Stomach (tissue), 9 donors: Measurements from ENCODE around the gene XPC. TPM values are rescaled to one million over a fixed set of nuclear protein-coding genes. Genes with fewer than 3 reads are reported as not detected.

ENCODE experiments used
- DNase-seq, 2 donors: peaks; one replicate each; pipeline versions ENCODE4 v3.0.0 to v3.0.0-alpha.2; 2013 to 2019
- H3K27ac ChIP-seq, 5 donors: fragments of 200-600 bp in 4 of 5; sonication (generic) in 4 of 5; one replicate each; pipeline ENCODE4 v1.5.1; 2013 to 2019; ENCODE audit warnings: mild to moderate bottlenecking in 1 of 5, moderate library complexity in 1 of 5
- H3K27me3 ChIP-seq, 3 donors: fragments of 200-600 bp; sonication (generic); one replicate each; pipeline ENCODE4 v1.5.1; 2017 to 2019; ENCODE audit warnings: mixed run types in 1 of 3
- H3K36me3 ChIP-seq, 4 donors: fragments of 200-600 bp; sonication (generic); 1 replicate in 3 of 4; 2 replicates in 1 of 4; pipeline ENCODE4 v1.5.1; 2016 to 2019
- H3K4me1 ChIP-seq, 4 donors: fragments of 200-600 bp; sonication (generic); one replicate each; pipeline ENCODE4 v1.5.1; 2016 to 2019
- H3K4me3 ChIP-seq, 4 donors: fragments of 200-600 bp; sonication (generic) in 3 of 4; one replicate each; pipeline ENCODE4 v1.5.1; 2016 to 2019; ENCODE audit warnings: mild to moderate bottlenecking in 1 of 4
- H3K9me3 ChIP-seq, 4 donors: fragments of 200-600 bp; sonication (generic); one replicate each; pipeline ENCODE4 v1.5.1; 2016 to 2019
- EP300 ChIP-seq: sonication (generic); formaldehyde crosslinking; IDR thresholded peaks from one replicate; pipeline ENCODE4 v1.6.1; 2017; ENCODE audit warnings: antibody characterized with exemption
- POLR2A ChIP-seq, 4 donors: fragments of 450-650 bp; IDR thresholded peaks; one replicate each; pipeline ENCODE4 v1.6.1; 2016; ENCODE audit warnings: antibody characterized with exemption in 4 of 4, control low read depth in 2 of 4, mild to moderate bottlenecking in 1 of 4, moderate library complexity in 1 of 4
- POLR2AphosphoS5 ChIP-seq, 3 donors: sonication (generic); formaldehyde crosslinking; IDR thresholded peaks; one replicate each; pipeline ENCODE4 v1.6.1; 2016; ENCODE audit warnings: antibody characterized with exemption in 3 of 3
- WGBS, 5 donors: extraction: QIAGEN DNeasy Blood & Tissue Kit in 3 of 5; methylation state at CpG; one replicate each; pipeline versions ENCODE4 v1.1.5 to v1.1.7; 2013 to 2018; 5-methylcytosine and 5-hydroxymethylcytosine counted together
- intact Hi-C: fragments of 100-400 bp; cut with DNase I; formaldehyde crosslinking; loops from one replicate; pipeline ENCODE4 v1.15.1; 2023; ENCODE audit warnings: low total_unique reads
- polyA plus RNA-seq, 3 donors: library from polyadenylated mRNA; stranded (reverse); fragments of 200-250 nt; gene quantifications; one replicate each; pipeline ENCODE4 v1.2.3, GENCODE V29; 2013
- total RNA-seq, 5 donors: library from RNA; depleted of rRNA; stranded (reverse); fragments of >200 nt; gene quantifications; one replicate each; pipeline versions ENCODE4 v1.1.0 to v1.2.3, GENCODE V29; 2014 to 2016
- TF ChIP-seq, protein P1 (sequence below), 7 experiments: fragments of 450-650 bp in 4 of 7; fragments of 200-600 bp in 3 of 7; sonication (generic) in 3 of 7; IDR thresholded peaks; one replicate each; pipeline ENCODE4 v1.5.1; 2016 to 2019; ENCODE audit warnings: antibody characterized with exemption in 7 of 7, control low read depth in 2 of 7, mild to moderate bottlenecking in 1 of 7
- donor health status: healthy with polysubstance abuse.
- donor health status: Bipolar disorder and iron deficiency.
- donor health status: healthy.

XPC gene
- total and polyA plus RNA-seq, 8 donors, result 8.8 to 51.0 (median 36.2) TPM

- WGBS, 5 donors, result 95 to 98% (median 97%) methylated on average over 6 of the region's 6 CpGs
- no peak overlapping the region for H3K4me3 ChIP-seq
- intact Hi-C loops, result loop anchor here (10.0 kb wide), 1 partner anchor 46 kb away; the partner anchor contains the start of genes LSM3 and XPC
- H3K4me1 ChIP-seq, result peaks cover 10 to 29% (median 22%) of the 10 kb centered on the region in 4 donors
- no peaks in the 10 kb centered on the region for H3K9me3 ChIP-seq
- TF ChIP-seq POLR2A (IDR thresholded peaks at IDR 0.05) (no peak), POLR2AphosphoS5 (IDR thresholded peaks at IDR 0.05) (no peak), EP300 (no peak)
- TF ChIP-seq, protein P1, sequence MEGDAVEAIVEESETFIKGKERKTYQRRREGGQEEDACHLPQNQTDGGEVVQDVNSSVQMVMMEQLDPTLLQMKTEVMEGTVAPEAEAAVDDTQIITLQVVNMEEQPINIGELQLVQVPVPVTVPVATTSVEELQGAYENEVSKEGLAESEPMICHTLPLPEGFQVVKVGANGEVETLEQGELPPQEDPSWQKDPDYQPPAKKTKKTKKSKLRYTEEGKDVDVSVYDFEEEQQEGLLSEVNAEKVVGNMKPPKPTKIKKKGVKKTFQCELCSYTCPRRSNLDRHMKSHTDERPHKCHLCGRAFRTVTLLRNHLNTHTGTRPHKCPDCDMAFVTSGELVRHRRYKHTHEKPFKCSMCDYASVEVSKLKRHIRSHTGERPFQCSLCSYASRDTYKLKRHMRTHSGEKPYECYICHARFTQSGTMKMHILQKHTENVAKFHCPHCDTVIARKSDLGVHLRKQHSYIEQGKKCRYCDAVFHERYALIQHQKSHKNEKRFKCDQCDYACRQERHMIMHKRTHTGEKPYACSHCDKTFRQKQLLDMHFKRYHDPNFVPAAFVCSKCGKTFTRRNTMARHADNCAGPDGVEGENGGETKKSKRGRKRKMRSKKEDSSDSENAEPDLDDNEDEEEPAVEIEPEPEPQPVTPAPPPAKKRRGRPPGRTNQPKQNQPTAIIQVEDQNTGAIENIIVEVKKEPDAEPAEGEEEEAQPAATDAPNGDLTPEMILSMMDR (IDR thresholded peaks at IDR 0.05), result no peak
- no peak overlapping the region for H3K27ac ChIP-seq
- H3K36me3 ChIP-seq, result peaks cover 50 to 70% (median 62%) of the 10 kb centered on the region in 4 donors
- H3K27me3 ChIP-seq, result no peaks in the 10 kb centered on the region
- DNase-seq, result no peak
These were observed 49.1 kb downstream of the XPC start for GRCh38 chr3:14129296-14129695.

DNA sequence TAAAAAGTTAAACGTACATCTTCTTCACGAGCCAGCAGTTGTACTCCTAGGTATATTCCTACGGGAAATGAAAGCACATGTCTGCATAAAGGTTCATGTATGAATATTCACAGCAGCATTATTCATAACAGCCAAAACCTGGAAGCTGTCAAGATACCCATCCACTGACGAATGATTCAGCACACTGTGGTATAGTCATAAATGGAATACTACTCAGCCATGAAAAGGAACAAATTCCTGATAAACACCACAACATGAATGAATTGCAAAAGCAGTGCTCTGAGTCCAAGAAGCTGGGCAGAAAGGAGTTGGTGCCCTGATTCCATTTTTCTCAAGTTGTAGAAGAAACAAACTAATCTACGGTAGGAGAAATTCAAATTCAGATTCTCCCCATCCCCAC, 49.7 kb downstream of the XPC start:
- no peak overlapping the region for H3K4me3 ChIP-seq
- peaks cover 44 to 64% (median 56%) of the 10 kb centered on the region in 4 donors for H3K36me3 ChIP-seq
- TF ChIP-seq POLR2AphosphoS5 (IDR thresholded peaks at IDR 0.05), result no peak
- TF ChIP-seq POLR2A (IDR thresholded peaks at IDR 0.05), result no peak
- TF ChIP-seq, protein P1 (IDR thresholded peaks at IDR 0.05), result no peak
- TF ChIP-seq EP300, result no peak
- H3K27ac ChIP-seq, result peak overlapping the region in 1 of 5 donors; percentile 97
- H3K4me1 ChIP-seq, result peaks cover 12 to 34% (median 27%) of the 10 kb centered on the region in 4 donors
- intact Hi-C loops, result loop anchor here (10.0 kb wide), 1 partner anchor 46 kb away; the partner anchor contains the start of genes LSM3 and XPC
- H3K27me3 ChIP-seq, result no peaks in the 10 kb centered on the region
- 93 to 99% (median 96%) methylated on average over 5 of the region's 5 CpGs for WGBS, 5 donors
- no peaks in the 10 kb centered on the region for H3K9me3 ChIP-seq
- no peak for DNase-seq

DNA sequence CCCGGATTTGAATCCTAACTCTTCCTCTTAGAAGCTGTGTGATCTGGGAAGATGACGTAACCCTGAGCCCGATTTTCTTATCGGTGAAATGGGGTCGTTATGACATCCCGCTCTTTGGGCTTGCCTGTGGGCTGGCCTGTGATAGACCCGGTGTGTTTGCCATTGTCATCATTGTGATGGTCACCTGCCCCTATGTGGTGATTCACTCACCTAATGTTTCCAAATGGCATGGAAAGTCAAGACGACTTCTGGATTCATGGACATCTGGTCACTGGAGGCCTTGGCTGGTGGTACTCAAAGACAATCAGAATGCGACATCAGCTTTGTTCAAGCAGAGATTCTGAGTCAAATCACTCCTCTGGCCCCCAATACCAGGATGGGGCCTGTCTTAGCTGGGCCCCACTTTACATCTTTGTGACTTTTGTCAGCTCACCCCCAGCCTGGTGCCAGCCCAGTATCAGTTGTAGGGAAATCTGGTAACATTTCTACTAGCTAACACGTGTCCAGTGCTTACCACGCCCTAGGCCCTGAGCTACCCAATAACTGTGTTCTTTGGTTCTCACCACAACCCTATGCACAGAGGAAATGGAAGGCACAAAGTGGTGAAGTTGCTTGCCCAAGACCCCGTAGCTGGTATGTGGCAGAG, 50.8 kb downstream of the XPC start:
- Histone ChIP-seq H3K36me3 (peaks cover 33 to 53% (median 45%) of the 10 kb centered on the region in 4 donors), H3K4me1 (peaks cover 22 to 45% (median 36%) of the 10 kb centered on the region in 4 donors), H3K4me3 (no peak overlapping the region), H3K9me3 (no peaks in the 10 kb centered on the region), H3K27ac (peak overlapping the region in 3 of 5 donors; percentile 2 to 97 (median 35)), H3K27me3 (no peaks in the 10 kb centered on the region)
- WGBS, 5 donors, result 89 to 94% (median 92%) methylated on average over 11 to 12 of the region's 12 CpGs
- no peak for DNase-seq
- intact Hi-C loops, result loop anchor here (10.0 kb wide), 1 partner anchor 47 kb away; the partner anchor contains the start of genes LSM3 and XPC
- TF ChIP-seq POLR2AphosphoS5 (IDR thresholded peaks at IDR 0.05) (no peak), POLR2A (IDR thresholded peaks at IDR 0.05) (no peak), EP300 (no peak)
- TF ChIP-seq, protein P1 (IDR thresholded peaks at IDR 0.05), result no peak

DNA sequence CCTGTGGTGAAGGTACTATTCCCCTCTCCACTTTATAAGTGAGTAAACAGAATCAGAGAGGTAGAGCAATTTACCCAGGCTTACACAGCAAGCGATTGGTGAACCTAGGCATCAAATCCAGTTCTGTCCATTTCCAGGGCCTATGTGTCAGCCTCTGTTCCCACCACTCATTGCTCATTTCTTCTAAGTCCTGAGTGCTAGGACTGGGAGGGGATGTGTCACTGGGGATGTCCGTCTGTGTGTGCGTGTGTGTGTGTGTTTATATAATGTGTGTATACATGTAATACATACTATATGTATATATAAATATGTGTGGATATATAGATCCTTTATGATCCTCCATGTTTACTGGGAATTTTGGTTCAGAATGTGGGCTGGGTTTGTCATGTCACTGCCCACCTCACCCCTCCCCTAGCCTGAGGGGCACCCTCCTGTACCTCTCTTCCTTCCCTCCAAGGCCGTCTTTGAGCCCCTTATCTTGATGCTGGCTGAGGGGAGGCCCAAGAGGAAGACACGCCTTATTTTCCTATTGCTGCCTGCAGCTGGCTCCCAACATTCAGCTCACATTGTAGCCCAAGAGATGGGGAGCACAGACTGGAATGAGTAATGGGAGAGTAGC, 51.4 kb downstream of the XPC start:
- no peak for DNase-seq
- Histone ChIP-seq H3K36me3 (peaks cover 27 to 47% (median 39%) of the 10 kb centered on the region in 4 donors), H3K27ac (peak overlapping the region in 3 of 5 donors; percentile 92 to 97 (median 97)), H3K4me3 (peak overlapping the region in 2 of 4 donors; percentile 98), H3K4me1 (peaks cover 25 to 51% (median 39%) of the 10 kb centered on the region in 4 donors), H3K9me3 (no peaks in the 10 kb centered on the region), H3K27me3 (no peaks in the 10 kb centered on the region)
- WGBS, 5 donors, result 67 to 78% (median 70%) methylated on average over 5 of the region's 5 CpGs
- TF ChIP-seq POLR2A (IDR thresholded peaks at IDR 0.05), result no peak
- TF ChIP-seq, protein P1 (IDR thresholded peaks at IDR 0.05), result no peak
- TF ChIP-seq POLR2AphosphoS5 (IDR thresholded peaks at IDR 0.05), result no peak
- no peak for TF ChIP-seq EP300
- intact Hi-C loops, result loop anchor here (10.0 kb wide), 1 partner anchor 48 kb away; the partner anchor contains the start of genes LSM3 and XPC
